Spinal cord (tissue), 10 donors: ENCODE data around the gene C1QTNF1. TPM values are rescaled to one million over a fixed set of nuclear protein-coding genes. Genes with fewer than 3 reads are reported as not detected.
"Not testable (repeated sequence)": the region's sequence is repeated elsewhere in the genome, so short reads cannot be mapped to it uniquely, and the experiment has no call there.

Source experiments
- DNase-seq, 6 donors: peaks; one replicate each; pipeline versions ENCODE4 v3.0.0 to v3.0.0-alpha.2; 2013 to 2015; ENCODE audit warnings: low spot score in 6 of 6, low read depth in 4 of 6
- H3K27ac ChIP-seq: one replicate; pipeline ENCODE4 v1.5.1; 2013; ENCODE audit warnings: low read depth, low read length, control low read depth
- H3K27me3 ChIP-seq: one replicate; pipeline ENCODE4 v1.6.1; 2013; ENCODE audit warnings: low read length; ENCODE audit not compliant: control insufficient read depth, insufficient read depth
- H3K36me3 ChIP-seq: one replicate; pipeline ENCODE4 v1.6.1; 2013; ENCODE audit warnings: low read length; ENCODE audit not compliant: control insufficient read depth, insufficient read depth
- H3K4me1 ChIP-seq: one replicate; pipeline ENCODE4 v1.6.1; 2013; ENCODE audit warnings: low read length; ENCODE audit not compliant: control insufficient read depth, insufficient read depth
- H3K4me3 ChIP-seq: one replicate; pipeline ENCODE4 v1.5.1; 2013; ENCODE audit warnings: low read depth, low read length, control low read depth
- H3K9me3 ChIP-seq: one replicate; pipeline ENCODE4 v1.6.1; 2013; ENCODE audit warnings: low read length; ENCODE audit not compliant: control insufficient read depth, insufficient read depth
- WGBS: methylation state at CpG from one replicate; pipeline ENCODE4 v1.1.5; 2013; ENCODE audit warnings: missing lambda C conversion rate; ENCODE audit not compliant: insufficient coverage; 5-methylcytosine and 5-hydroxymethylcytosine counted together
- polyA plus RNA-seq, 2 donors: library from polyadenylated mRNA; unstranded; fragments of 120-200 nt; gene quantifications; one replicate each; pipeline ENCODE4 v1.2.1, GENCODE V29; 2013; ENCODE audit not compliant: insufficient read length in 2 of 2
- total RNA-seq, 2 donors: library from RNA; depleted of rRNA in 1 of 2; stranded (reverse); fragments of 120-200 nt in 1 of 2; fragments of >200 nt in 1 of 2; gene quantifications; one replicate each; pipeline versions ENCODE4 v1.2.3 to v1.2.4, GENCODE V29; 2013 to 2014
- donor health status: healthy.

C1QTNF1 gene
- total and polyA plus RNA-seq, 4 donors: 4.0 to 15.5 (median 8.0) TPM

DNA sequence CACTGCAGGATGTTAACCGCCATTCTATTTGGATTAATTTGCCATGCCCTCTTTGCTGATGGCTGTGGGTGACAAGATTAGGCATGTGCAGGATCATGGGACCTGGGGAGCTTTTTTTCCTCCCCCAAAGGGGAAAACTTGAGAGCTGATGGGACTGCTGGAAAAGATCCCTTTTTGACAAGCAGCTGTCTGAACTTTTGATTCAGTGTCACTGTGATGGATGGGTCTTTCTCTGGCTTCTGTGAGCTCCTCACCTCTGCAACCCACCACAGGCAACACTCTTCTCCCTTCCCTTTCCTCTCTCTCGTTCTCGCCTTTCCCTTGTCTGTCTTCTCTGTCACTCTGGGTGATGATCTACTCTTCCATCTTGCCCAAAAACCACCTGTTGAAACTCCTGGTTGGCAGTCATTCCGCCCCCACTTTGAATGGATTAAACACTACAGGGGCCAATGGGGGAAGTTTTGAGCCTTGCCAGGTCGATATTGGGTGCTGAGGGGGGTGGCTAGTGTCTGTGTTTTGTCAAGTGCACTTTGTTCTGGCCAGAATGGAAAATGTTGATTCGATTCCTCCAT is 11.3 kb upstream of the C1QTNF1 start:
- Histone ChIP-seq H3K27ac (no peak overlapping the region), H3K27me3 (no peaks in the 10 kb centered on the region), H3K4me1 (peaks cover 23% of the 10 kb centered on the region), H3K36me3 (peaks cover 3% of the 10 kb centered on the region), H3K4me3 (no peak overlapping the region), H3K9me3 (peaks cover 4% of the 10 kb centered on the region)
- no peak for DNase-seq
- 78% methylated on average over 4 of the region's 6 CpGs for WGBS

DNA sequence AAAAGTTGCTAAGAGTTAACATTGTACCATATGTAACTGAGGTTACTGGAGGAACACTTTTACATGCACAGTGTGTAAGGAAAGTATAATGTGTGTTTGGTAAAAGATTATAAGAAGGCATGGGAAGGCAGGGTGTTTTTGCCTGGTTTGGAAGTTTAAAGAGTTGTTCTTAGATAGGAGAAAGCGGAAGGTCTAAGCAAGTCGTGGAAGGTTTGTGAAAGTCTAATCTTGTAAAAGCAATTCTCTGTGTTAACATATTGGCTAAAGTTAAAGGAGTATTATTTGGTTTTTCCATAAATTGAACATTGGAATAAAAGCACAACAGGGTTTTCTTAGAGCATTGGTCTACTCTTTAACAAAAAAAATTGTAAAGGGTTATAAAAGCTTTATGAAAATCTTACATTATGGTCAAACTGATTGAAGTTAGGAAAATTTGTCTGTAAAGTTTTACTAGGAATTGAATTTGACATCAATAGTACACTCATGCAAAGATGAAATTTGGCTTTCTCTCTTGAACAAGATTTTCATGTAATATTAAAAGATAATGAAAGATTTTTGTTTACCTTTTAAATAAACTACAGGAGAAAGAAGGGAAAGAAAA is 9.7 kb upstream of the C1QTNF1 start:
- no peak for DNase-seq
- H3K36me3 ChIP-seq: no peaks in the 10 kb centered on the region
- H3K4me3 ChIP-seq: no peak overlapping the region
- no peaks in the 10 kb centered on the region for H3K27me3 ChIP-seq
- H3K9me3 ChIP-seq: peaks cover 4% of the 10 kb centered on the region
- H3K27ac ChIP-seq: no peak overlapping the region
- 90% methylated on average over 2 of the region's 2 CpGs for WGBS
- peaks cover 7% of the 10 kb centered on the region for H3K4me1 ChIP-seq

DNA sequence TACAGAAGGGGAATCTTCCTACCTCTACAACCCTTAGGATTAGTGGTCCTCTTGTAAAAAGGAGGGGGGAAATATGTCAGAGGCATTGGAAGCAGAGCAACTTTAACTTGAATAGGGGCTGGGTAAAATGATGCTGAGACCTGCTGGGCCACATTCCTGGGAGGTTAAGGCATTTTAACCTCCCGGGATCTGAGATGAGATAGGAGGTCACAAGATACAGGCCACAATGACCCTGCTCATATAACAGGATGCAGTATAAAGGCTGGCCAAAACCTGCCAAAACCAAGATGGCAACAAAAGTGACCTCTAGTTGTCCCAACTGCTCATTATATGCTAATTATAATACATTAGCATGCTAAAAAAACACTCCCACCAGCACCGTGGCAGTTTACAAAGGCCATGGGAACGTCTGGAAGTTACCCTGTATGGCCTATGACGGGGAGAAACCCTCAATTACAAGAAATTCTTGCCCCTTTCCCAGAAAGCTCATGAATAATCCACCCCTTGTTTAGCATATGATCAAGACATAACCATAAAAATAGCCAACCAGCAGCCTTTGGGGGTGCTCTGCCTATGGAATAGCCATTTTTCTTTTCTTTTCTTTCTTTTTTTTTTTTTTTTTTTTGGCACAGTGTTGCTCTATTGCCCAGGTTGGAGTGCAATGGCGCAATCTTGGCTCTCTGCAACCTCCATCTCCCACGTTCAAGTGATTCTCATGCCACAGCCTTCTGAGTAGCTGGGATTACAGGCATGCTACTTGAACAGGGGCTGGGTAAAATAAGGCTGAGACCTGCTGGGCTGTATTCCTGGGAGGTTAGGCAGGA is 6.2 kb upstream of the C1QTNF1 start:
- H3K36me3 ChIP-seq: no peaks in the 10 kb centered on the region
- 49% methylated on average over 4 of the region's 6 CpGs for WGBS
- peaks cover 17% of the 10 kb centered on the region for H3K27me3 ChIP-seq
- H3K9me3 ChIP-seq: peaks cover 4% of the 10 kb centered on the region
- peaks cover 6% of the 10 kb centered on the region for H3K4me1 ChIP-seq
- no peak overlapping the region for H3K4me3 ChIP-seq
- DNase-seq: no peak
- H3K27ac ChIP-seq: no peak overlapping the region

DNA sequence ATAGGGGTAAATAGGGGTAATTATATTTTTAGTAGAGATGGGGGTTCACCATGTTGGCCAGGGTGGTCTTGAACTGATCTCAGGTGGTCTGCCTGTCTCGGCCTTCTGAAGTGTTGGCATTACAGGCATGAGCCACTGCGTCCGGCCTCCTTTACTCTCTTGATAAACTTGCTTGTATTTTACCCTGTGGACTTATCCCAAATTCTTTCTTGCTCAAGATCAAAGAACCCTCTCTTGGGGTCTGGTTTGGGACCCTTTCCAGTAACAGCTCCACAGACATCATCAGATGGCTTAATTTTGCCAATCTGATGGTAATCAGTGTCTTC is 5.6 kb upstream of the C1QTNF1 start:
- H3K4me3 ChIP-seq: no peak overlapping the region
- no peak overlapping the region for H3K27ac ChIP-seq
- H3K9me3 ChIP-seq: peaks cover 4% of the 10 kb centered on the region
- DNase-seq: no peak
- peaks cover 22% of the 10 kb centered on the region for H3K27me3 ChIP-seq
- H3K36me3 ChIP-seq: no peaks in the 10 kb centered on the region
- H3K4me1 ChIP-seq: peaks cover 6% of the 10 kb centered on the region
- 90% methylated on average over 2 of the region's 3 CpGs for WGBS

DNA sequence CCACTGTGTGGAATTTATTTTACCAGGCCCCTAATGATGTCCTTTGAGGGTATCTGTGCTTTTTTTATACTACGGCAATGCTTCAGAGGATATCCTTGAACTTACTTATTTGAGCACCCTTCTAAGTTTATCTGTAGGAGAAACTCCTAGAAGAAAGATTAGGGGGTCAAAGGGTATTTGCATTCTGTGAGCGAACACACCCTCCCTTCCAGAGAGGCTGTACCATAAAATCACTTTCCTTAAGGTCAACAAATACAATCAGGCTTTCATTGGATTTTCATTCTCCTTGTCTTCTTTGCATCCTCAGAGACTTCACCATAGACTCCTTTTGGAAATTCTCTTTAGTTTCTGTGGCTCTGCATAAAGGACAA is 4.7 kb upstream of the C1QTNF1 start:
- Histone ChIP-seq H3K27me3 (peaks cover 31% of the 10 kb centered on the region), H3K36me3 (no peaks in the 10 kb centered on the region), H3K9me3 (peaks cover 4% of the 10 kb centered on the region), H3K4me3 (no peak overlapping the region), H3K4me1 (peaks cover 14% of the 10 kb centered on the region), H3K27ac (no peak overlapping the region)
- DNase-seq: no peak
- WGBS: 100% methylated on average over 1 of the region's 2 CpGs

DNA sequence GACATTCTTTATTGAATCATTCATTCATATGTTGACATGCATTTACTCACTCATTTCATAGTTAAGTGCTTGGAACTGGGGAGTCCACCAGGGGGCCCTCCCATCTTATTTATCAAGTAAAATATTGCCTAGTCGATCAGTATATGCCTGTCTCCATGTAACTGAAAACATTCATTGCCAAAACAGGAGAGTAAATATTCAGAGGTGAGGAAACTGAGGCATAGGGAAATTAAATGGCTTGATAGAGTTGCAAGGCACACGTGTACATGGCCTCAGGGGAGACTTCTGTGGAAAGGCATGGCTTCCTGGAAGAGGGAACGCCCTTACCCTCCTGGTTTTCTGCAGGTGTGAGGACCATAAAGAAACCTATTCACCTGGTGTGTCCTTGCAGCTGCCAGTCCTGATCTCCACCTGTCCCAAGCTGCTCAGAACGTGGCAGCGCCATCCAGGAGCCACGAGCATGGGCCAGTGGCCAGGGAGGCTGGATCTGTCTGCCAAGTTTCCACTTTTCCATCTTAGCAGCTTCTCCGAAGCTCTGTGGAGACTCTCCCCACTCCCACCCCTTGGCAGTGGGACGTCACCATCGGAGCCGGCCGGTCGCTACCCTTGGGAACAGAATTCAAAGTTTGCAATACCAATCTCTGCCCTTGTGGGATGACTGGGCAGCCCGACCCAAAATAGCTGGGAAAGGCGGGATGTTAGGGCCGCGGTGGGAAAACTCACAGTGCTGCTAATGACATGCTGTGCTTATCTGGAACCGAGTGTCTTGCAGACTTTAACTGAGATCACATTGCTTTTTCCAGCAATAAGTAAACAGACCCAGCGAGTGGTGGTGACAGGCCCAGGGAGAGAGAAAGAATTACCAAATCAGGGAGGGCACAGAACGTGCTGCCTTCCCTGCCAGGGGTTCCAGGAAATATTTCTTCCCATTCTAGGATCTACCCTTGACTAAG is 4.1 kb upstream of the C1QTNF1 start:
- Histone ChIP-seq H3K4me3 (no peak overlapping the region), H3K9me3 (peaks cover 4% of the 10 kb centered on the region), H3K4me1 (peaks cover 21% of the 10 kb centered on the region), H3K27ac (no peak overlapping the region), H3K27me3 (peaks cover 38% of the 10 kb centered on the region), H3K36me3 (no peaks in the 10 kb centered on the region)
- peak in 2 of 6 donors; percentile 50 to 61 for DNase-seq
- 36% methylated on average over 11 of the region's 19 CpGs for WGBS

DNA sequence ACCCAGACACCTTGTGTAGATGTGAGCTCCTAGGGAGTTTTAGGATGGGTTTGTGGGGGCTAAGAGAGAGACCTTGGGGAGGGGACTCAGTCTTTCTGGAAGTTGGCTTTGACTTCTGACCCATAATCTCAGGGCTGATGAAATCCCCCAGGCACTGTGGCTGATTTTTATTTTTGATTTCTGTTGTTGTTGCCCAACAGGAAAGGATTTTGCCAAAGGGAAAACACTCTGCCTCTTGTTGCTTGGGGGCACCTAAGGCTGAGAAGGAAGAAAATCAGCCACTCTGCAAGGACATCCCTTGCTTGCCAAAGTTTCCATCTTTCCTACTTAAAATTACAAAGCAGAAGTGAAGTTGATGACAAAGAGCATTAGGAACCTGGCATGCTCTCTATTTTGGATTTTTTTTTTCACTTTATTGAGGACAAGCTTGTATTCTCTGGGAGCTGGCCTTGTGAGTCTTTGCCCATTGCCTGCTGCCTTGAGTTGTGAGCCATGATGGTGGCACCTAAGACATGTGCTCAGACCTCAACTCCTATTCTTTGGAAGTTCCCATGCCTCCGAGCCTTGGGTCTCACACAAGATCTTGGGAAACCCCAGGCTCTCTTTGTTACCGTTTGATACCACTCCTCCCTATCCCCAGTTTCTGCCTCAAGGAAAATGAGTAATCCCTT is 3.2 kb upstream of the C1QTNF1 start:
- H3K36me3 ChIP-seq: no peaks in the 10 kb centered on the region
- peaks cover 45% of the 10 kb centered on the region for H3K27me3 ChIP-seq
- H3K27ac ChIP-seq: no peak overlapping the region
- H3K4me3 ChIP-seq: no peak overlapping the region
- 60% methylated on average over 1 of the region's 2 CpGs for WGBS
- DNase-seq: no peak
- H3K4me1 ChIP-seq: peaks cover 29% of the 10 kb centered on the region
- H3K9me3 ChIP-seq: peaks cover 2% of the 10 kb centered on the region

DNA sequence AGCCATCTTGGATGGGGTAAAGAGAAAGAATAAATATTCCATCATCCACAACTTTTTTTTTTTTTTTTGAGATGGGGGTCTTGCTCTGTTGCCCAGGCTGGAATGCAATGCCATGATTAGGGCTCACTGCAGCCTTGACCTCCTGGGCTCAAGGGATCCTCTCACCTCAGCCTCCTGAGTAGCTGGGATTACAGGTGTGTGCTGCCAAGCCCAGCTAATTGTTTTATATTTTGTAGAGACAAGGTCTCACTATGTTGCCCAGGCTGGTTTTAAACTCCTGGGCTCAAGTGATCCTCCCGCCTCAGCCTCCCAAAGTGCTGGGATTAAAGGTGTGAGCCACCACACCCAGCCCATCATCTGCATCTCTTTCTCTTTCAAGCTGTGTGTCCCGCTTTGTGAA is 2.0 kb upstream of the C1QTNF1 start:
- peaks cover 53% of the 10 kb centered on the region for H3K27me3 ChIP-seq
- not testable (repeated sequence) for H3K27ac ChIP-seq, H3K36me3 ChIP-seq, H3K9me3 ChIP-seq, H3K4me3 ChIP-seq, DNase-seq
- H3K4me1 ChIP-seq: peaks cover 29% of the 10 kb centered on the region
- 100% methylated on average over 1 of the region's 2 CpGs for WGBS

DNA sequence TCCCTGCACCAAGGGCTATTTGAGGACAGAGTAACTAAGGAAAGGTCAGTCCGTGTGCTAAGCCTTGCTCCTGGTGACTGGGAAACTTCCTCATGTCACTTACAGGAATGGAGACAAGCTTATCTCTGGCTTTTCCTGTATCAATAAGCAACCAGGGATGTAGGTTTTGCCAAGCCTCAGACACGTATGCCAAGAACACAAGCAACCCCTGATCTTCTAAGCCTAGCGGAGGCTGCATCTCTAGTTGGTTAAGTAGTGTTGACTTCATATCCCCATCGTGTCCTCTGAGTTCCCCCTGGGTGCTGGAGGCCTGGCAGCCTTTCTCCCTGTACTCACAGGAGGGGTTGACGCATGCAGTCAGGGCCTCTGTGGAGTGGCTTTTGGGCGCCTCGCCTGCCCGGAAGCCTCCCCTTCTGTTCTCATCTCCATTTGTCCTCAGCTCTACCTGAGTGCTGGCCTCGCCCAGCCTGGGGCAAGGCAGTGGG is 1.4 kb upstream of the C1QTNF1 start:
- DNase-seq: no peak
- peaks cover 59% of the 10 kb centered on the region for H3K27me3 ChIP-seq
- peaks cover 35% of the 10 kb centered on the region for H3K4me1 ChIP-seq
- no peak overlapping the region for H3K27ac ChIP-seq
- 81% methylated on average over 8 of the region's 9 CpGs for WGBS
- H3K4me3 ChIP-seq: no peak overlapping the region
- no peaks in the 10 kb centered on the region for H3K9me3 ChIP-seq
- no peaks in the 10 kb centered on the region for H3K36me3 ChIP-seq
